Measurements from ENCODE around the gene SERTAD3. TPM values are rescaled to one million over a fixed set of nuclear protein-coding genes. Genes with fewer than 3 reads are reported as not detected.
A peak's percentile ranks its signal among the peaks of the same experiment; 100 is the strongest.
"Not testable (repeated sequence)": the region's sequence is repeated elsewhere in the genome, so short reads cannot be mapped to it uniquely, and the experiment has no call there.

The SERTAD3 gene
- total RNA-seq, 2 donors from 2014 or later, result 22.7 to 37.3 TPM

DNA sequence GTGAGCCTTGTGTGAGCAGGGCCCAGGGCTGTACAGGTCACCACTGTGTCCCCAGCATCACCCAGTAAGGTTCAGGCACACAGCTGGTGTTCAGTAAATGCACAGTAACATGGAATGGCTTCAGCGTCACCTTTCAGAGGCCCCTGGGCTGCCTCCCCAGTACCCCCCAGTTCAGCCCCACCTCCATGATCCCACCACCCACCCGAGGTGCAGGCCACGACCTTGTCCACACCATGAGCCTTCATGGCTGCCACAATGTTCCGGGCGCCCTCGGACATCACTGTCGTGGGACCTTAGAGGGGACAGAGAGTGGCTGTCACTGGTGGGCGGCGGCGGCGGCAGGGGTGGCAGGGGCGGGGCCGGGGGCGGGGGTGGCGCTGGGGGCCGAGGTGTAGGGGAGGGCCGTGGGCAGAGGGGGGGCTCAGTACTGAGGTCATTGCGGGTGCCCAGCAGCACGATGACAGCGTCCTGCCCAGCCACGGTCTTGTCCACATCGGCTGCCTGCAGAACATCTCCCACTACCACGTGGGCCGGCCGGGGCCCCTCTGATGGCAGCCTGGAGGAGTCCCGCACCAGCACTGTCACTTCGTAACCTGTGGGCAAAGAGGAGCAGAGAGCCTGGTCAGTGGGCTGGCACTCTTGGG, 13.9 kb upstream of the SERTAD3 start:
- no peaks in the 10 kb centered on the region for H3K27me3 ChIP-seq (replicated peaks; ENCODE audit: insufficient read depth)
- 86% methylated on average over 27 of the region's 27 CpGs for WGBS
- TF ChIP-seq POLR2A (IDR thresholded peaks at IDR 0.05) (no peak), POLR2AphosphoS5 (IDR thresholded peaks at IDR 0.05) (no peak)
- TF ChIP-seq, protein P1, sequence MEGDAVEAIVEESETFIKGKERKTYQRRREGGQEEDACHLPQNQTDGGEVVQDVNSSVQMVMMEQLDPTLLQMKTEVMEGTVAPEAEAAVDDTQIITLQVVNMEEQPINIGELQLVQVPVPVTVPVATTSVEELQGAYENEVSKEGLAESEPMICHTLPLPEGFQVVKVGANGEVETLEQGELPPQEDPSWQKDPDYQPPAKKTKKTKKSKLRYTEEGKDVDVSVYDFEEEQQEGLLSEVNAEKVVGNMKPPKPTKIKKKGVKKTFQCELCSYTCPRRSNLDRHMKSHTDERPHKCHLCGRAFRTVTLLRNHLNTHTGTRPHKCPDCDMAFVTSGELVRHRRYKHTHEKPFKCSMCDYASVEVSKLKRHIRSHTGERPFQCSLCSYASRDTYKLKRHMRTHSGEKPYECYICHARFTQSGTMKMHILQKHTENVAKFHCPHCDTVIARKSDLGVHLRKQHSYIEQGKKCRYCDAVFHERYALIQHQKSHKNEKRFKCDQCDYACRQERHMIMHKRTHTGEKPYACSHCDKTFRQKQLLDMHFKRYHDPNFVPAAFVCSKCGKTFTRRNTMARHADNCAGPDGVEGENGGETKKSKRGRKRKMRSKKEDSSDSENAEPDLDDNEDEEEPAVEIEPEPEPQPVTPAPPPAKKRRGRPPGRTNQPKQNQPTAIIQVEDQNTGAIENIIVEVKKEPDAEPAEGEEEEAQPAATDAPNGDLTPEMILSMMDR (IDR thresholded peaks at IDR 0.05), result no peak
- H3K36me3 ChIP-seq, result no peaks in the 10 kb centered on the region
- no peak for DNase-seq (ENCODE audit: low spot score)
- H3K27ac ChIP-seq, result no peak overlapping the region
- intact Hi-C loops (cut with DNase I), result no loop called here
- H3K4me3 ChIP-seq, result no peak overlapping the region
- peaks cover 8% of the 10 kb centered on the region for H3K4me1 ChIP-seq (replicated peaks)
- H3K9me3 ChIP-seq, result no peaks in the 10 kb centered on the region

DNA sequence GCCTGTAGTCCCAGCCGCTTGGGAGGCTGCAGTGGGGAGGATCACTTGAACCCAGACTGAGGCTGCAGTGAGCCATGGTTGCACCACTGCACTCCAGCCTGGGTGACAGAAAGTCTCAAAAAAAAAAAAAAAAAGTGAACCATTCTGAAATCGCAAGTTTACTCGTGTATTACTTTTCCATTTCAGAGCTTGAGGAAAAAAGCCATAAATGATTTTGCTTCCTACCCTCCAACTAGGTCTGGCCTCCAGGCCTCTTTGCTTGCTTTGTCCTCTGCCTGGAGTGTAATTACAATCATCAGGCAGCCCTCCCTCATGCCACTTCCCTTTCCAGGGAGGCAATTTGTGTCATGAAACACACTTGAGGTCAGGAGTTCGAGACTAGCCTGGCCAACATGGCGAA, 12.9 kb upstream of the SERTAD3 start:
- H3K36me3 ChIP-seq, result no peaks in the 10 kb centered on the region
- intact Hi-C loops (cut with DNase I), result no loop called here
- no peaks in the 10 kb centered on the region for H3K9me3 ChIP-seq
- TF ChIP-seq POLR2AphosphoS5 (IDR thresholded peaks at IDR 0.05) (no peak), POLR2A (IDR thresholded peaks at IDR 0.05) (no peak)
- TF ChIP-seq, protein P1 (IDR thresholded peaks at IDR 0.05), result no peak
- H3K4me3 ChIP-seq, result no peak overlapping the region
- no peaks in the 10 kb centered on the region for H3K27me3 ChIP-seq (replicated peaks; ENCODE audit: insufficient read depth)
- no peak overlapping the region for H3K27ac ChIP-seq
- DNase-seq (ENCODE audit: low spot score), result no peak
- WGBS, result 96% methylated on average over 5 of the region's 5 CpGs
- H3K4me1 ChIP-seq (replicated peaks), result peaks cover 11% of the 10 kb centered on the region

DNA sequence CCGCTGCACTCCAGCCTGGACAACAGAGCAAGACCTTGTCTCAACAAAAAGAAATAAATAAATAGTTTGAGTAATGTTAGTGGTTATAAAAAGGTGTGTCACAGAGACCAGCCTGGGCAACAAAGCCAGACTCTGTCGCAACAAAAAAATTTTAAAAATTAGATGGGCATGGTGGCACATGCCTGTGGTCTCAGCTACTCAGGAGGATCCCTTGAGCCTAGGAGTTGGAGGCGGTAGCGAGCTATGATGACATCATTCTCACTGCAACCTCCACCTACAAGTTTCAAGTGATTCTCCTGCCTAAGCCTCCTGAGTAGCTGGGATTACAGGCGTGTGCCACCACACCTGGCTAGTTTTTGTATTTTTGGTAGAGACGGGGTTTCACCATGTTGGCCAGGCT, 9.8 kb upstream of the SERTAD3 start:
- H3K36me3 ChIP-seq, result not testable (repeated sequence)

DNA sequence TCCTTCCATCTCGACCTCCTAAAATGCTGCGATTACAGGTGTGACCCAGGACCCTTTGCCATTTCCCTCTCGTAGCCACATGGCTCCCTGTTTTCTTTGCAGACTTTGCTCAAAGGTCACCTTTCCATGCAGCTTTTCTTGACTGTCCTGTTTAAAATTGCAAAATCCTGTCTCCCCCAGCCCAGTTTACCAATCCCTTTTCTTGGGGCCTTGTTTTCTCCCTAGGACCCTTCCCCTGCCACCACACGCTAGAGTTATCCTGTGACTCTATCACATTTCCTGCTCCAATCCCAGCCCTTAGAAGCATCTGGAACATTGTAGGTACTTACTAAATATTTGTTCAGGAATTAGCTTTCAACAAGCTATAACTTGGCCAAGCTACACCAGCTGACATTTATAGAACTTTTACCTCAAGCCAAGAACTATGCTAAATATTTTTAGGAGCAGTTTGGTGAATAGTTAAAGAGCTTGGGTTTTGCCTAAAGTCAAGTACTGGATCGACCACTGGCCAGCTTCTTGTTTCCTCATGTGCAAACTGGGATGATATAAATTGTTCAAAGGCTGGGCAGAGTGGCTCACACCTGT, 9.1 kb upstream of the SERTAD3 start:
- intact Hi-C loops (cut with DNase I), result no loop called here
- peak; percentile 59 for DNase-seq (ENCODE audit: low spot score)
- peak overlapping the region; percentile 55 to 77 for H3K27ac ChIP-seq
- H3K4me1 ChIP-seq (replicated peaks), result peaks cover 6% of the 10 kb centered on the region
- H3K4me3 ChIP-seq, result no peak overlapping the region
- H3K27me3 ChIP-seq (replicated peaks; ENCODE audit: insufficient read depth), result no peaks in the 10 kb centered on the region
- no peaks in the 10 kb centered on the region for H3K9me3 ChIP-seq
- peaks cover 0 to 5% of the 10 kb centered on the region in 2 donors for H3K36me3 ChIP-seq
- 48% methylated on average over 5 of the region's 5 CpGs for WGBS
- TF ChIP-seq POLR2AphosphoS5 (IDR thresholded peaks at IDR 0.05), result peak; percentile 91
- TF ChIP-seq POLR2A (IDR thresholded peaks at IDR 0.05), result no peak
- TF ChIP-seq, protein P1 (IDR thresholded peaks at IDR 0.05), result no peak

More for the DNA sequence above, 9.8 kb upstream of the SERTAD3 start:
- H3K4me1 ChIP-seq (replicated peaks); H3K27me3 ChIP-seq (replicated peaks; ENCODE audit: insufficient read depth); H3K9me3 ChIP-seq; DNase-seq (ENCODE audit: low spot score); intact Hi-C loops (cut with DNase I); H3K4me3 ChIP-seq: not testable (repeated sequence)
- peak overlapping the region; percentile 55 to 77 for H3K27ac ChIP-seq
- 81% methylated on average over 6 of the region's 6 CpGs for WGBS
- peak; percentile 24 for TF ChIP-seq POLR2AphosphoS5 (IDR thresholded peaks at IDR 0.05)

DNA sequence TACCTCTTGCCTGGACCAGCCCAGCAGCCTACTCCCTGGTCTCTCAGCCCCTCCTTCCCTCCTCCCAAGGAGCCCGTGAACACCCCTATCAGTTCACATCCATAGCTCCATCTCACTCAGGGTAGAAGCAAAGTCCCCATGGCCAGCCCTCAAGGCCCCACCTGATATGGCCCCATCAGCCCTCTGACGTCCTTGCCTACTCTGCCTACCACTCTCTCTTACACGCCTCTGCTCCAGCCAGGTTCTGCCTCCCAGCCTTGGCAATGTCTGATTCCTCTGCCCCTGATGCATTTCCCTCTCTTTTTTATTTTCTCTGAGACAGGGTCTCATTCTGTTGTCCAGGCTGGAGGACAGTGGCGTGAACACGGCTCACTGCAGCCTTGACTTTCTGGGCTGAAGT, 7.9 kb upstream of the SERTAD3 start:
- intact Hi-C loops (cut with DNase I), result no loop called here

More for the DNA sequence above, 7.9 kb upstream of the SERTAD3 start:
- Histone ChIP-seq H3K27me3 (replicated peaks; ENCODE audit: insufficient read depth) (no peaks in the 10 kb centered on the region), H3K4me3 (no peak overlapping the region), H3K27ac (peak overlapping the region; percentile 3 to 27), H3K36me3 (peaks cover 0 to 5% of the 10 kb centered on the region in 2 donors), H3K9me3 (no peaks in the 10 kb centered on the region), H3K4me1 (replicated peaks) (peaks cover 6% of the 10 kb centered on the region)
- 72% methylated on average over 5 of the region's 5 CpGs for WGBS
- TF ChIP-seq POLR2A (IDR thresholded peaks at IDR 0.05) (no peak), POLR2AphosphoS5 (IDR thresholded peaks at IDR 0.05) (no peak)
- TF ChIP-seq, protein P1 (IDR thresholded peaks at IDR 0.05), result no peak
- no peak for DNase-seq (ENCODE audit: low spot score)
